Kasumi-1 (cell line): ENCODE data around the gene MRPL42.
A peak's percentile ranks its signal among the peaks of the same experiment; 100 is the strongest.
"Not testable (repeated sequence)": the region's sequence is repeated elsewhere in the genome, so short reads cannot be mapped to it uniquely, and the experiment has no call there.

Source experiments
- DNase-seq, 2 experiments: peaks; one replicate each; lab custom pipeline; 2025; lab: John Stamatoyannopoulos, UW

MRPL42 gene

GRCh38 chr12:93547778-93548177, 80.5 kb downstream of the MRPL42 start:
- no peak for DNase-seq

- DNase-seq: no peak
Measured at GRCh38 chr12:93549174-93549573, 81.9 kb downstream of the MRPL42 start.

GRCh38 chr12:93550748-93551611, 83.7 kb downstream of the MRPL42 start:
- no peak for DNase-seq

GRCh38 chr12:93552427-93552826, 85.1 kb downstream of the MRPL42 start:
- DNase-seq: no peak

DNA sequence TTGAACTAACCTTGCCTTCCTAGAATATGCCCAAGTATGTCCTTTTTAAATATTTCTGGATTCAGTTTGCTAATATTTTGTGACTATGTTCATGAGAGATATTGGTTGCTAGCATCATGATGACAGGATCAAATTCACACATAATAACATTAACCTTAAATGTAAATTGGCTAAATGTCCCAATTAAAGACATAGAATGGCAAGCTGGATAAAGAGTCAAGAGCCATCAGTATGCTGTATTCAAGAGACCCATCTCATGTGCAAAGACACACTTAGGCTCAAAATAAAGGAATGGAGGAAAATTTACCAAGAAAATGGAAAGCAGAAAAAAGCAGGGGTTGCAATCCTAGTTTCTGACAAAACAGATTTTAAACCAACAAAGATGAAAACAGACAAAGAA, 90.6 kb downstream of the MRPL42 start:
- not testable (repeated sequence) for DNase-seq

- not testable (repeated sequence) for DNase-seq
Measured at GRCh38 chr12:93558685-93559084, 91.4 kb downstream of the MRPL42 start.

DNA sequence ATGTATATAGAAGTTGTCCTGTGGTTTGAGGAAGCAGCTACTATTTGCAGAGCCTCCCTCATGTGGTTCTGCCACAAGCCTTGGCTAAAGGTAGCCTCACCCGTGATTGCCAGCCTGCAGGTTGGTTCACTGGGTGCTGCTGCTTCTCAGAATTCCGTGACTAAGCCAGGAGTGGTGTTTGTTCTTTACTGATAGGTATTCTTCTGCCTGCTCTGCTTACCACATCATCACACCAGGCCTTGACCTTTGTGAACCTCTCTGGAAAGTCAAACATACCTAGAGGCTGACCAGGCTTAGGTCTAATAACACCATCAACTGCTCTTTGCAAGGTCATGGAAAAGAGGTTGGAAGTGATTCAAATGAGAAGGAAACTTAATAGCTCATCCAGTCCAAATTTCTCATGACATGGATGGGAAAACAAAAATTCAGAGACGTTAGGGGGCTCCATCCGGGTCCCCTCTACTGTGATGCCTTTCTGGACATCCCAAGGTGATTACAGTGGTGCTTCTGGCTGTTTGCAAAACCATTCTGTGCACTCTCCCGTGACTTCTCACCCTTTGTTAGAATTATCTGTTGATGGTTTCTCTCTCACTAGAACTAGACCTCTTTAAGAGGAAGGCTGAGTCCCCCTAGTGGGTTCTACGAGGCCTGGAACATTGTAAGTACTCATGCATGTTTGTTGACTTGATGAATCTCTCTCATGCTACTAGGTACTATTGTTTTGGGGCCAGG, 96.7 kb downstream of the MRPL42 start:
- peak; percentile 40 to 48 for DNase-seq

- DNase-seq: no peak
Measured at GRCh38 chr12:93565760-93566159, 98.4 kb downstream of the MRPL42 start.
